Ishikawa (cell line): ENCODE results near the gene TES.

Experiments
- CEBPB ChIP-seq: IDR thresholded peaks from 2 replicates; pipeline ENCODE4 v1.6.1; 2012
- CREB1 ChIP-seq: IDR thresholded peaks from 2 replicates; pipeline ENCODE4 v1.6.1; 2012; ENCODE audit warnings: low read depth
- EGR1 ChIP-seq: IDR thresholded peaks from 2 replicates; pipeline ENCODE4 v1.6.1; 2012
- EP300 ChIP-seq: IDR thresholded peaks from 2 replicates; pipeline ENCODE4 v1.6.1; 2012; ENCODE audit warnings: borderline replicate concordance
- FOXM1 ChIP-seq: IDR thresholded peaks from 2 replicates; pipeline ENCODE4 v1.6.1; 2012; ENCODE audit warnings: low read depth, borderline replicate concordance
- MAX ChIP-seq: IDR thresholded peaks from 2 replicates; pipeline ENCODE4 v1.6.1; 2012
- NFIC ChIP-seq: IDR thresholded peaks from 2 replicates; pipeline ENCODE4 v1.6.1; 2012
- RAD21 ChIP-seq: IDR thresholded peaks from 2 replicates; pipeline ENCODE4 v1.6.1; 2012; ENCODE audit warnings: low read depth
- TAF1 ChIP-seq: IDR thresholded peaks from 2 replicates; pipeline ENCODE4 v1.6.1; 2012; ENCODE audit warnings: low read depth, mild to moderate bottlenecking
- TCF12 ChIP-seq: IDR thresholded peaks from 2 replicates; pipeline ENCODE4 v1.6.1; 2012; ENCODE audit warnings: low read depth
- TEAD4 ChIP-seq: IDR thresholded peaks from 2 replicates; pipeline ENCODE4 v1.6.1; 2012
- YY1 ChIP-seq: IDR thresholded peaks from 2 replicates; pipeline ENCODE4 v1.6.1; 2012; ENCODE audit warnings: low read depth
- ZBTB7A ChIP-seq: IDR thresholded peaks from 2 replicates; pipeline ENCODE4 v1.6.1; 2012; ENCODE audit warnings: low read depth
- TF ChIP-seq, protein P1 (sequence below): IDR thresholded peaks from 2 replicates; pipeline ENCODE4 v1.6.1; 2012
- TF ChIP-seq, protein P2 (sequence below): IDR thresholded peaks from 2 replicates; pipeline ENCODE4 v1.6.1; 2012; ENCODE audit warnings: low read depth, mild to moderate bottlenecking

The TES gene

DNA sequence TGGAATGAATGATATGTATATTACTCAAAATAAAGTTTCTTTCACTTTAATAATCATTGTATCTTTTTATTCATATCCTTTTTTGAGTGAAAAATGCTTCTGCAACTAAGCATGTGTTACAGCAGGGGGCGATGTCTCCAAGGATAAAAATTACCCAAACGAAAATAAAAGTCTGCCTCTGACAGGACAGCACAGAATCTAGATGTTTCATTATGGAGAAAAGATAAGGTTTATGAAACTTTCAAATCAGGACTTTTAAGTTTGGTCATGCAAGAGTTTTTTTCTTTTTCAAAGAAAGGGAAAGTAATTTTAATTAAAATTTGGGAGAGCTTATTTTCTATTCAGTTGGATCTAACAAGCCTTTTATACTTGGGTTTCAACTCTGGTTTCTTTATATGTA is 48.4 kb downstream of the TES start:
- TF ChIP-seq RAD21 (peak; percentile 86), NFIC (no peak)

- TF ChIP-seq EGR1 = no peak
Measured at GRCh38 chr7:116259156-116259870, 49.0 kb downstream of the TES start.

GRCh38 chr7:116259871-116260440 is 49.6 kb downstream of the TES start:
- TF ChIP-seq YY1 = no peak
- TF ChIP-seq TCF12 = no peak
- no peak for TF ChIP-seq EP300
- TF ChIP-seq, protein P1, sequence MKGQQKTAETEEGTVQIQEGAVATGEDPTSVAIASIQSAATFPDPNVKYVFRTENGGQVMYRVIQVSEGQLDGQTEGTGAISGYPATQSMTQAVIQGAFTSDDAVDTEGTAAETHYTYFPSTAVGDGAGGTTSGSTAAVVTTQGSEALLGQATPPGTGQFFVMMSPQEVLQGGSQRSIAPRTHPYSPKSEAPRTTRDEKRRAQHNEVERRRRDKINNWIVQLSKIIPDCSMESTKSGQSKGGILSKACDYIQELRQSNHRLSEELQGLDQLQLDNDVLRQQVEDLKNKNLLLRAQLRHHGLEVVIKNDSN = no peak
- TF ChIP-seq MAX = no peak
- no peak for TF ChIP-seq RAD21
- no peak for TF ChIP-seq NFIC
- no peak for TF ChIP-seq FOXM1
- TF ChIP-seq ZBTB7A = no peak
- no peak for TF ChIP-seq CEBPB
- TF ChIP-seq EGR1 = no peak
- no peak for TF ChIP-seq TEAD4
- no peak for TF ChIP-seq CREB1
- no peak for TF ChIP-seq TAF1
- TF ChIP-seq, protein P2, sequence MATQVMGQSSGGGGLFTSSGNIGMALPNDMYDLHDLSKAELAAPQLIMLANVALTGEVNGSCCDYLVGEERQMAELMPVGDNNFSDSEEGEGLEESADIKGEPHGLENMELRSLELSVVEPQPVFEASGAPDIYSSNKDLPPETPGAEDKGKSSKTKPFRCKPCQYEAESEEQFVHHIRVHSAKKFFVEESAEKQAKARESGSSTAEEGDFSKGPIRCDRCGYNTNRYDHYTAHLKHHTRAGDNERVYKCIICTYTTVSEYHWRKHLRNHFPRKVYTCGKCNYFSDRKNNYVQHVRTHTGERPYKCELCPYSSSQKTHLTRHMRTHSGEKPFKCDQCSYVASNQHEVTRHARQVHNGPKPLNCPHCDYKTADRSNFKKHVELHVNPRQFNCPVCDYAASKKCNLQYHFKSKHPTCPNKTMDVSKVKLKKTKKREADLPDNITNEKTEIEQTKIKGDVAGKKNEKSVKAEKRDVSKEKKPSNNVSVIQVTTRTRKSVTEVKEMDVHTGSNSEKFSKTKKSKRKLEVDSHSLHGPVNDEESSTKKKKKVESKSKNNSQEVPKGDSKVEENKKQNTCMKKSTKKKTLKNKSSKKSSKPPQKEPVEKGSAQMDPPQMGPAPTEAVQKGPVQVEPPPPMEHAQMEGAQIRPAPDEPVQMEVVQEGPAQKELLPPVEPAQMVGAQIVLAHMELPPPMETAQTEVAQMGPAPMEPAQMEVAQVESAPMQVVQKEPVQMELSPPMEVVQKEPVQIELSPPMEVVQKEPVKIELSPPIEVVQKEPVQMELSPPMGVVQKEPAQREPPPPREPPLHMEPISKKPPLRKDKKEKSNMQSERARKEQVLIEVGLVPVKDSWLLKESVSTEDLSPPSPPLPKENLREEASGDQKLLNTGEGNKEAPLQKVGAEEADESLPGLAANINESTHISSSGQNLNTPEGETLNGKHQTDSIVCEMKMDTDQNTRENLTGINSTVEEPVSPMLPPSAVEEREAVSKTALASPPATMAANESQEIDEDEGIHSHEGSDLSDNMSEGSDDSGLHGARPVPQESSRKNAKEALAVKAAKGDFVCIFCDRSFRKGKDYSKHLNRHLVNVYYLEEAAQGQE = no peak

GRCh38 chr7:116261904-116262303 is 51.6 kb downstream of the TES start:
- no peak for TF ChIP-seq YY1

DNA sequence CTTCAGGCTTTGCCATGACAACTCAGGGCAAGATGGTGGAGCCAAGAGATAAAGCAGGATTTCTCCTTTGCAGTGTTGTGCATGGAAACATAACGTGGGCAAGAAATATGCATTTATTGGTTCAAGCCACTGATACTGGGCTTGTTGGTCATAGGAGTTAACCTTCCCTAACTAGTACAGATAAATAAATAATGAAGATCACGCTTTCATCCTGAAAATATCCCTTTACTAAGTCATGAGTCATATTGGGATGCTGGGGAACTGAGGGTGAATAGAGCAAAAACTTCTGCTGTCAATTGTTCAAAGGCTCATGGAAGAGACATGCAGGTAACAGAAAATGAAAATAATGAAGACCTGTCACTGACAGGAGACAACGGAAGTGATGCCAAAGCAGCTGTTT is 55.5 kb downstream of the TES start:
- TF ChIP-seq RAD21 (no peak), TCF12 (no peak), CEBPB (no peak), NFIC (no peak), YY1 (no peak), EGR1 (no peak), TAF1 (no peak), EP300 (no peak), CREB1 (no peak), ZBTB7A (no peak), MAX (no peak), TEAD4 (no peak), FOXM1 (no peak)
- TF ChIP-seq, protein P1 = no peak
- TF ChIP-seq, protein P2 = no peak

DNA sequence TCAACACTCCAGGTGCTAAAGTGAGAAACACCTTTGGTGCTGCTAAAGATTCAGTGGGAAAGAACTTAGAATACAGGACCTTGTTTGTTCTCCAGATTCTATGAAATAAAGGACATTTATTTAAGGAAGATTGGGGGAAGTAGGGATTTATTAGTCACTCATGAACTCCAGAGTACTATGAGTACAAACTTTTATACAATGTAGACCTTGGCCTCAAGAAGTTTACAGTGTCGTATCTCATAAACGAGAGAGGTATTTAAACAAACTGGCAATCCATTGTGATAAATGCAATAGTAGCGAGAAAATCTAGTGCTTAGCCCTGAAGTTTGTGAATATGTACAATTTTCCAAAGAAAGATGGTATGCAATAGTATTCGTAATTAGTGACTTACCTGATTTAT is 59.1 kb downstream of the TES start:
- TF ChIP-seq CEBPB (no peak), YY1 (no peak), TAF1 (no peak), MAX (no peak), TEAD4 (no peak), RAD21 (no peak), NFIC (no peak), EGR1 (no peak), TCF12 (no peak), FOXM1 (no peak), CREB1 (no peak), EP300 (no peak), ZBTB7A (no peak)
- TF ChIP-seq, protein P2 = no peak
- TF ChIP-seq, protein P1 = no peak
